ENCODE data around the gene ZER1.
A peak's percentile ranks its signal among the peaks of the same experiment; 100 is the strongest.
"Not testable (repeated sequence)": the region's sequence is repeated elsewhere in the genome, so short reads cannot be mapped to it uniquely, and the experiment has no call there.

Gene ZER1

GRCh38 chr9:128786681-128787601 is 15.2 kb upstream of the ZER1 start, which contains the start of gene TBC1D13:
Gene TBC1D13 (plus strand): TSS chr9:128787253. CDS start chr9:128787354, 101 bp downstream.
- DNase-seq, result peak; percentile 48

- no peak for DNase-seq
Measured at GRCh38 chr9:128785427-128785826, 13.7 kb upstream of the ZER1 start.

- DNase-seq, result no peak
Measured at GRCh38 chr9:128782669-128783068, 10.9 kb upstream of the ZER1 start.

GRCh38 chr9:128781187-128782070 is 9.7 kb upstream of the ZER1 start:
- no peak for DNase-seq

- DNase-seq, result not testable (repeated sequence)
Measured at GRCh38 chr9:128780093-128780492, 8.4 kb upstream of the ZER1 start.

GRCh38 chr9:128774804-128775203 is 3.1 kb upstream of the ZER1 start:
- no peak for DNase-seq

- no peak for DNase-seq
Measured at GRCh38 chr9:128773049-128773448, 1.3 kb upstream of the ZER1 start.

GRCh38 chr9:128771094-128771721 is 519 bp downstream of the ZER1 start:
- DNase-seq, result no peak

GRCh38 chr9:128770286-128771030 is 1.3 kb downstream of the ZER1 start:
- DNase-seq, result no peak

- no peak for DNase-seq
Measured at GRCh38 chr9:128768606-128769005, 3.1 kb downstream of the ZER1 start.

- DNase-seq, result no peak
Measured at GRCh38 chr9:128765499-128765898, 6.2 kb downstream of the ZER1 start.

- DNase-seq, result no peak
Measured at GRCh38 chr9:128764361-128764760, 7.4 kb downstream of the ZER1 start.

- DNase-seq, result no peak
Measured at GRCh38 chr9:128762671-128763449, 8.9 kb downstream of the ZER1 start.

GRCh38 chr9:128757602-128758001 is 14.1 kb downstream of the ZER1 start:
- no peak for DNase-seq

- DNase-seq, result no peak
Measured at GRCh38 chr9:128753627-128754026, 18.1 kb downstream of the ZER1 start.

- no peak for DNase-seq
Measured at GRCh38 chr9:128750926-128751595, 20.7 kb downstream of the ZER1 start.

GRCh38 chr9:128747241-128747640 is 24.5 kb downstream of the ZER1 start:
- DNase-seq, result no peak

GRCh38 chr9:128743421-128743820 is 28.3 kb downstream of the ZER1 start:
- no peak for DNase-seq

GRCh38 chr9:128742401-128742800 is 29.3 kb downstream of the ZER1 start:
- DNase-seq, result no peak

GRCh38 chr9:128735373-128735772 is 36.4 kb downstream of the ZER1 start:
- no peak for DNase-seq

- peak; percentile 67 for DNase-seq
Measured at GRCh38 chr9:128733256-128733655, 38.5 kb downstream of the ZER1 start.

All from amniotic stem cell (primary cell).